Mesendoderm (in vitro differentiated cells): Measurements from ENCODE around the gene ACP6.

Experiments used
- DNase-seq: peaks from one replicate; pipeline ENCODE4 v3.0.0; 2013
- H2AK5ac ChIP-seq: 2 replicates; pipeline ENCODE4 v1.6.1; 2013; ENCODE audit warnings: low read length, inconsistent platforms
- H2BK120ac ChIP-seq: 2 replicates; pipeline ENCODE4 v1.6.1; 2013; ENCODE audit warnings: low read depth, mild to moderate bottlenecking, low read length, moderate library complexity, mixed read lengths
- H2BK15ac ChIP-seq: replicated peaks from 2 replicates; pipeline ENCODE4 v1.6.1; 2013; ENCODE audit warnings: low read depth, mild to moderate bottlenecking, moderate library complexity
- H2BK5ac ChIP-seq: 2 replicates; pipeline ENCODE4 v1.6.1; 2013; ENCODE audit warnings: low read length, inconsistent platforms
- H3K18ac ChIP-seq: 2 replicates; pipeline ENCODE4 v1.6.1; 2013; ENCODE audit warnings: mild to moderate bottlenecking, low read length, mixed read lengths
- H3K23ac ChIP-seq: one replicate; pipeline ENCODE4 v1.6.1; 2013; ENCODE audit warnings: low read length
- H3K27ac ChIP-seq: 2 replicates; pipeline ENCODE4 v1.5.1; 2013; ENCODE audit warnings: low read depth, mild to moderate bottlenecking, inconsistent platforms, low read length, moderate library complexity
- H3K27me3 ChIP-seq: 2 replicates; pipeline ENCODE4 v1.6.1; 2013; ENCODE audit warnings: low read length, control low read depth, mild to moderate bottlenecking, inconsistent platforms; ENCODE audit not compliant: insufficient read depth, poor library complexity
- H3K36me3 ChIP-seq: 2 replicates; pipeline ENCODE4 v1.6.1; 2013; ENCODE audit warnings: low read length, inconsistent platforms; ENCODE audit not compliant: control insufficient read depth, insufficient read depth
- H3K4ac ChIP-seq: one replicate; pipeline ENCODE4 v1.6.1; 2013; ENCODE audit warnings: low read depth, mild to moderate bottlenecking, low read length, moderate library complexity
- H3K4me1 ChIP-seq: 2 replicates; pipeline ENCODE4 v1.6.1; 2013; ENCODE audit warnings: low read depth, low read length, inconsistent platforms; ENCODE audit not compliant: control insufficient read depth
- H3K4me2 ChIP-seq: 2 replicates; pipeline ENCODE4 v1.6.1; 2013; ENCODE audit warnings: low read length
- H3K4me3 ChIP-seq: 2 replicates; pipeline ENCODE4 v1.5.1; 2013; ENCODE audit warnings: mild to moderate bottlenecking, low read length
- H3K56ac ChIP-seq: one replicate; pipeline ENCODE4 v1.6.1; 2013; ENCODE audit warnings: low read length
- H3K79me1 ChIP-seq: 2 replicates; pipeline ENCODE4 v1.6.1; 2013; ENCODE audit warnings: low read length, inconsistent platforms
- H3K79me2 ChIP-seq: 2 replicates; pipeline ENCODE4 v1.6.1; 2013; ENCODE audit warnings: mild to moderate bottlenecking, low read length; ENCODE audit not compliant: control insufficient read depth, insufficient read depth
- H3K9ac ChIP-seq: 2 replicates; pipeline ENCODE4 v1.6.1; 2013; ENCODE audit warnings: low read length, inconsistent platforms
- H4K5ac ChIP-seq: one replicate; pipeline ENCODE4 v1.6.1; 2013; ENCODE audit warnings: low read length
- H4K8ac ChIP-seq: one replicate; pipeline ENCODE4 v1.6.1; 2013; ENCODE audit warnings: low read depth, mild to moderate bottlenecking, control low read depth, low read length, moderate library complexity
- WGBS: extraction: QIAGEN DNeasy Blood & Tissue Kit; methylation state at CpG from one replicate; pipeline ENCODE4 v1.1.7; 2013; ENCODE audit warnings: low lambda C conversion rate, missing lambda C conversion rate; ENCODE audit not compliant: insufficient coverage; ENCODE audit errors: extremely low coverage; 5-methylcytosine and 5-hydroxymethylcytosine counted together

ACP6 gene

GRCh38 chr1:147647796-147648633 is 22.3 kb downstream of the ACP6 start:
- Histone ChIP-seq H3K4ac (no peak overlapping the region), H3K79me1 (no peaks in the 10 kb centered on the region), H3K79me2 (no peaks in the 10 kb centered on the region), H3K4me1 (no peaks in the 10 kb centered on the region), H2BK120ac (no peak overlapping the region), H3K27ac (no peak overlapping the region), H3K18ac (no peak overlapping the region), H4K8ac (no peak overlapping the region), H3K27me3 (no peaks in the 10 kb centered on the region), H2BK15ac (no peak overlapping the region), H2AK5ac (no peak overlapping the region), H3K36me3 (no peaks in the 10 kb centered on the region), H2BK5ac (no peak overlapping the region), H3K9ac (no peak overlapping the region), H3K56ac (no peak overlapping the region), H3K4me2 (no peak overlapping the region), H3K23ac (no peak overlapping the region), H4K5ac (no peak overlapping the region), H3K4me3 (no peak overlapping the region)
- DNase-seq, result no peak
- no CpG with 5 or more reads among the region's 13 CpGs for WGBS

GRCh38 chr1:147643974-147644373 is 26.4 kb downstream of the ACP6 start:
- Histone ChIP-seq H2BK15ac (no peak overlapping the region), H3K79me1 (no peaks in the 10 kb centered on the region), H3K4me3 (no peak overlapping the region), H3K36me3 (no peaks in the 10 kb centered on the region), H3K27me3 (no peaks in the 10 kb centered on the region), H3K27ac (no peak overlapping the region), H3K4ac (no peak overlapping the region), H2AK5ac (no peak overlapping the region), H3K56ac (no peak overlapping the region), H2BK5ac (no peak overlapping the region), H3K4me1 (no peaks in the 10 kb centered on the region), H2BK120ac (no peak overlapping the region), H3K9ac (no peak overlapping the region), H3K4me2 (no peak overlapping the region), H4K8ac (no peak overlapping the region), H3K79me2 (no peaks in the 10 kb centered on the region), H4K5ac (no peak overlapping the region), H3K23ac (no peak overlapping the region), H3K18ac (no peak overlapping the region)
- DNase-seq, result no peak
- no CpG with 5 or more reads among the region's 3 CpGs for WGBS

GRCh38 chr1:147641695-147642592 is 28.4 kb downstream of the ACP6 start:
- Histone ChIP-seq H2BK15ac (no peak overlapping the region), H4K8ac (no peak overlapping the region), H3K18ac (no peak overlapping the region), H3K23ac (no peak overlapping the region), H3K27ac (no peak overlapping the region), H3K36me3 (no peaks in the 10 kb centered on the region), H3K4me3 (no peak overlapping the region), H3K79me1 (no peaks in the 10 kb centered on the region), H3K4ac (no peak overlapping the region), H3K4me2 (no peak overlapping the region), H2BK120ac (no peak overlapping the region), H3K27me3 (no peaks in the 10 kb centered on the region), H3K9ac (no peak overlapping the region), H2AK5ac (no peak overlapping the region), H2BK5ac (no peak overlapping the region), H4K5ac (no peak overlapping the region), H3K79me2 (no peaks in the 10 kb centered on the region), H3K56ac (no peak overlapping the region), H3K4me1 (no peaks in the 10 kb centered on the region)
- DNase-seq, result peak; percentile 65
- no CpG with 5 or more reads among the region's 17 CpGs for WGBS

GRCh38 chr1:147641291-147641690 is 29.0 kb downstream of the ACP6 start:
- H3K4me1 ChIP-seq, result no peaks in the 10 kb centered on the region

GRCh38 chr1:147640553-147641165 is 29.7 kb downstream of the ACP6 start:
- no CpG with 5 or more reads among the region's 9 CpGs for WGBS
- H3K27me3 ChIP-seq, result no peaks in the 10 kb centered on the region
- no peak overlapping the region for H4K5ac ChIP-seq
- H2BK5ac ChIP-seq, result no peak overlapping the region
- no peak overlapping the region for H3K9ac ChIP-seq
- no peak overlapping the region for H2BK120ac ChIP-seq
- H3K79me2 ChIP-seq, result no peaks in the 10 kb centered on the region
- H3K4ac ChIP-seq, result no peak overlapping the region
- H3K79me1 ChIP-seq, result no peaks in the 10 kb centered on the region
- H3K4me1 ChIP-seq, result no peaks in the 10 kb centered on the region
- H2AK5ac ChIP-seq, result no peak overlapping the region
- no peak overlapping the region for H2BK15ac ChIP-seq
- no peak overlapping the region for H3K4me2 ChIP-seq
- H3K36me3 ChIP-seq, result no peaks in the 10 kb centered on the region
- H3K23ac ChIP-seq, result no peak overlapping the region
- H3K18ac ChIP-seq, result no peak overlapping the region
- H3K56ac ChIP-seq, result no peak overlapping the region
- H4K8ac ChIP-seq, result no peak overlapping the region
- H3K4me3 ChIP-seq, result no peak overlapping the region
- peak; percentile 92 for DNase-seq
- no peak overlapping the region for H3K27ac ChIP-seq

More at GRCh38 chr1:147641291-147641690, 29.0 kb downstream of the ACP6 start:
- Histone ChIP-seq H3K4me3 (no peak overlapping the region), H3K4ac (no peak overlapping the region), H4K5ac (no peak overlapping the region), H3K9ac (no peak overlapping the region), H2BK5ac (no peak overlapping the region), H3K27ac (no peak overlapping the region), H2AK5ac (no peak overlapping the region), H3K56ac (no peak overlapping the region), H3K4me2 (no peak overlapping the region), H3K79me1 (no peaks in the 10 kb centered on the region), H3K36me3 (no peaks in the 10 kb centered on the region), H4K8ac (no peak overlapping the region), H2BK120ac (no peak overlapping the region), H3K79me2 (no peaks in the 10 kb centered on the region), H3K18ac (no peak overlapping the region), H3K27me3 (no peaks in the 10 kb centered on the region), H2BK15ac (no peak overlapping the region), H3K23ac (no peak overlapping the region)
- no peak for DNase-seq
- WGBS, result no CpG with 5 or more reads among the region's 8 CpGs
